ENCODE results near the gene EXOC7. TPM values are rescaled to one million over a fixed set of nuclear protein-coding genes. Genes with fewer than 3 reads are reported as not detected.
A peak's percentile ranks its signal among the peaks of the same experiment; 100 is the strongest.

The EXOC7 gene
- total RNA-seq, 1 experiment from 2014 or later: 126 TPM

DNA sequence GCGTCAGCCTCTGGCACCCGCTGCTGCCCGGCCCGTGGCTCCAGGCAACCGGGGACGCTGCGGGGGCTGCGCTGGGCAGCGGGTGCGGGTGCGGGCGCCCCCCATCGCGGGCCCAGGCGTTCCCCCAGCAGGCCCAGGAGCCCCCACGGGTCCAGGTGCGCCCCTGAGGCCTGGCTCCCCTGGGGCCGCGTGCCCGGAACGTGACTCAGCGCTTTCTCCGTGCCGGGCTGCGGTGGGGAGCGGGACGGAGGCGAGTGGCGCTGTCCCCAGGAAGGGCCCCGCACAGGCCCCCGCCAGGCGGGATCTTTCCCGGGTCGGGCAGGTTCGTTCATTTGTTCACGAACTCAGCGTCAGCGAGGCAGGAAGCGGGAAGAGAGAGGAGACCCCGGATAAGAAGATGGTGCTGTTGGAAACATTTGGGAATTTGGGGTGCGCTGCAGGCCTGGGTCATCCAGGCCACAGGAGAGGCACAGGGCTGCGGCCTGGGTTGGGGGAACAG, 18.4 kb upstream of the EXOC7 start (continued):
- TF ChIP-seq, protein P1, sequence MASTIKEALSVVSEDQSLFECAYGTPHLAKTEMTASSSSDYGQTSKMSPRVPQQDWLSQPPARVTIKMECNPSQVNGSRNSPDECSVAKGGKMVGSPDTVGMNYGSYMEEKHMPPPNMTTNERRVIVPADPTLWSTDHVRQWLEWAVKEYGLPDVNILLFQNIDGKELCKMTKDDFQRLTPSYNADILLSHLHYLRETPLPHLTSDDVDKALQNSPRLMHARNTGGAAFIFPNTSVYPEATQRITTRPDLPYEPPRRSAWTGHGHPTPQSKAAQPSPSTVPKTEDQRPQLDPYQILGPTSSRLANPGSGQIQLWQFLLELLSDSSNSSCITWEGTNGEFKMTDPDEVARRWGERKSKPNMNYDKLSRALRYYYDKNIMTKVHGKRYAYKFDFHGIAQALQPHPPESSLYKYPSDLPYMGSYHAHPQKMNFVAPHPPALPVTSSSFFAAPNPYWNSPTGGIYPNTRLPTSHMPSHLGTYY (CRISPR knock-in tag; IDR thresholded peaks at IDR 0.05): no peak
- TF ChIP-seq CREM (CRISPR knock-in tag; IDR thresholded peaks at IDR 0.05) (no peak), PRRX2 (CRISPR knock-in tag; IDR thresholded peaks at IDR 0.05) (no peak), RELA (CRISPR knock-in tag; IDR thresholded peaks at IDR 0.05; ENCODE audit: borderline replicate concordance) (peak; percentile 73; the same call in 1 of the 2 replicates), TEAD4 (CRISPR knock-in tag; IDR thresholded peaks at IDR 0.05) (no peak), ZNF219 (CRISPR knock-in tag; IDR thresholded peaks at IDR 0.05; ENCODE audit: borderline replicate concordance) (no peak), NFYB (CRISPR knock-in tag; conservative IDR thresholded peaks at IDR 0.05; ENCODE audit: low read depth) (peak; percentile 29; the same call in 1 of the 2 replicates)
- TF ChIP-seq, protein P2, sequence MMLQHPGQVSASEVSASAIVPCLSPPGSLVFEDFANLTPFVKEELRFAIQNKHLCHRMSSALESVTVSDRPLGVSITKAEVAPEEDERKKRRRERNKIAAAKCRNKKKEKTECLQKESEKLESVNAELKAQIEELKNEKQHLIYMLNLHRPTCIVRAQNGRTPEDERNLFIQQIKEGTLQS (CRISPR knock-in tag; conservative IDR thresholded peaks at IDR 0.05): no peak
- TF ChIP-seq, protein P3, sequence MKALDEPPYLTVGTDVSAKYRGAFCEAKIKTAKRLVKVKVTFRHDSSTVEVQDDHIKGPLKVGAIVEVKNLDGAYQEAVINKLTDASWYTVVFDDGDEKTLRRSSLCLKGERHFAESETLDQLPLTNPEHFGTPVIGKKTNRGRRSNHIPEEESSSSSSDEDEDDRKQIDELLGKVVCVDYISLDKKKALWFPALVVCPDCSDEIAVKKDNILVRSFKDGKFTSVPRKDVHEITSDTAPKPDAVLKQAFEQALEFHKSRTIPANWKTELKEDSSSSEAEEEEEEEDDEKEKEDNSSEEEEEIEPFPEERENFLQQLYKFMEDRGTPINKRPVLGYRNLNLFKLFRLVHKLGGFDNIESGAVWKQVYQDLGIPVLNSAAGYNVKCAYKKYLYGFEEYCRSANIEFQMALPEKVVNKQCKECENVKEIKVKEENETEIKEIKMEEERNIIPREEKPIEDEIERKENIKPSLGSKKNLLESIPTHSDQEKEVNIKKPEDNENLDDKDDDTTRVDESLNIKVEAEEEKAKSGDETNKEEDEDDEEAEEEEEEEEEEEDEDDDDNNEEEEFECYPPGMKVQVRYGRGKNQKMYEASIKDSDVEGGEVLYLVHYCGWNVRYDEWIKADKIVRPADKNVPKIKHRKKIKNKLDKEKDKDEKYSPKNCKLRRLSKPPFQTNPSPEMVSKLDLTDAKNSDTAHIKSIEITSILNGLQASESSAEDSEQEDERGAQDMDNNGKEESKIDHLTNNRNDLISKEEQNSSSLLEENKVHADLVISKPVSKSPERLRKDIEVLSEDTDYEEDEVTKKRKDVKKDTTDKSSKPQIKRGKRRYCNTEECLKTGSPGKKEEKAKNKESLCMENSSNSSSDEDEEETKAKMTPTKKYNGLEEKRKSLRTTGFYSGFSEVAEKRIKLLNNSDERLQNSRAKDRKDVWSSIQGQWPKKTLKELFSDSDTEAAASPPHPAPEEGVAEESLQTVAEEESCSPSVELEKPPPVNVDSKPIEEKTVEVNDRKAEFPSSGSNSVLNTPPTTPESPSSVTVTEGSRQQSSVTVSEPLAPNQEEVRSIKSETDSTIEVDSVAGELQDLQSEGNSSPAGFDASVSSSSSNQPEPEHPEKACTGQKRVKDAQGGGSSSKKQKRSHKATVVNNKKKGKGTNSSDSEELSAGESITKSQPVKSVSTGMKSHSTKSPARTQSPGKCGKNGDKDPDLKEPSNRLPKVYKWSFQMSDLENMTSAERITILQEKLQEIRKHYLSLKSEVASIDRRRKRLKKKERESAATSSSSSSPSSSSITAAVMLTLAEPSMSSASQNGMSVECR (CRISPR knock-in tag; IDR thresholded peaks at IDR 0.05; ENCODE audit: borderline replicate concordance): 0 out of 2 replicates have a peak, but pooled peaks have one; percentile 20

DNA sequence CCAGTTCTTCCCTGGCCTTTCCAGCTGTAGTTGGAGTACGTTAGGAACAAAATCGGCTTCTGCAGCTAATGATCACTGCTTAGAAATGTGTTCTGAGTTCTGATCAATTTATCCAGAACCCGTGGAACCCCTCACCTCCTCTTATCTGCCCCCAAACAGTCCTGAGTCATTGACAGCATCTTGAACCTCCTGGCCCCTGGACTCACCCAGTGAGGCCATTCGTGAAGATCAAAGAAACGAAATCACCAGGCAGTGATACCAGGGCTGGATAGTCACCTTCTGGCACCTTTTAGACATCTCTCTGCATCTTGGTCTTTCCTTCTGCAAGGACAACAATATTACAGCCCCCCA, 17.0 kb upstream of the EXOC7 start:
- Mint-ChIP-seq H3K4me1 (peaks cover 34% of the 10 kb centered on the region), H3K4me3 (no peak overlapping the region), H3K36me3 (no peaks in the 10 kb centered on the region), H3K9me3 (no peaks in the 10 kb centered on the region), H3K27me3 (ENCODE audit: low read depth) (no peaks in the 10 kb centered on the region; the same call in none of the 2 replicates), H3K27ac (peak overlapping the region; percentile 78)
- DNase-seq (ENCODE audit: low spot score) (no peak), ATAC-seq (no peak)
- POLR2A ChIA-PET: interaction anchor here (1.8 kb wide), 1 partner anchor 14 kb away, joined by 5 read pairs; no protein-coding TSS in a partner anchor
- TF ChIP-seq MXD4 (CRISPR knock-in tag; IDR thresholded peaks at IDR 0.05; ENCODE audit: borderline replicate concordance) (no peak), IRF2 (CRISPR knock-in tag; IDR thresholded peaks at IDR 0.05; ENCODE audit: borderline replicate concordance, low read depth) (no peak), FOXJ3 (CRISPR knock-in tag; IDR thresholded peaks at IDR 0.05; ENCODE audit: borderline replicate concordance) (no peak), ZNF121 (CRISPR knock-in tag; IDR thresholded peaks at IDR 0.05) (no peak), NFE2L1 (CRISPR knock-in tag; IDR thresholded peaks at IDR 0.05) (no peak)
- TF ChIP-seq, protein P4, sequence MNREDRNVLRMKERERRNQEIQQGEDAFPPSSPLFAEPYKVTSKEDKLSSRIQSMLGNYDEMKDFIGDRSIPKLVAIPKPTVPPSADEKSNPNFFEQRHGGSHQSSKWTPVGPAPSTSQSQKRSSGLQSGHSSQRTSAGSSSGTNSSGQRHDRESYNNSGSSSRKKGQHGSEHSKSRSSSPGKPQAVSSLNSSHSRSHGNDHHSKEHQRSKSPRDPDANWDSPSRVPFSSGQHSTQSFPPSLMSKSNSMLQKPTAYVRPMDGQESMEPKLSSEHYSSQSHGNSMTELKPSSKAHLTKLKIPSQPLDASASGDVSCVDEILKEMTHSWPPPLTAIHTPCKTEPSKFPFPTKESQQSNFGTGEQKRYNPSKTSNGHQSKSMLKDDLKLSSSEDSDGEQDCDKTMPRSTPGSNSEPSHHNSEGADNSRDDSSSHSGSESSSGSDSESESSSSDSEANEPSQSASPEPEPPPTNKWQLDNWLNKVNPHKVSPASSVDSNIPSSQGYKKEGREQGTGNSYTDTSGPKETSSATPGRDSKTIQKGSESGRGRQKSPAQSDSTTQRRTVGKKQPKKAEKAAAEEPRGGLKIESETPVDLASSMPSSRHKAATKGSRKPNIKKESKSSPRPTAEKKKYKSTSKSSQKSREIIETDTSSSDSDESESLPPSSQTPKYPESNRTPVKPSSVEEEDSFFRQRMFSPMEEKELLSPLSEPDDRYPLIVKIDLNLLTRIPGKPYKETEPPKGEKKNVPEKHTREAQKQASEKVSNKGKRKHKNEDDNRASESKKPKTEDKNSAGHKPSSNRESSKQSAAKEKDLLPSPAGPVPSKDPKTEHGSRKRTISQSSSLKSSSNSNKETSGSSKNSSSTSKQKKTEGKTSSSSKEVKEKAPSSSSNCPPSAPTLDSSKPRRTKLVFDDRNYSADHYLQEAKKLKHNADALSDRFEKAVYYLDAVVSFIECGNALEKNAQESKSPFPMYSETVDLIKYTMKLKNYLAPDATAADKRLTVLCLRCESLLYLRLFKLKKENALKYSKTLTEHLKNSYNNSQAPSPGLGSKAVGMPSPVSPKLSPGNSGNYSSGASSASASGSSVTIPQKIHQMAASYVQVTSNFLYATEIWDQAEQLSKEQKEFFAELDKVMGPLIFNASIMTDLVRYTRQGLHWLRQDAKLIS (CRISPR knock-in tag; IDR thresholded peaks at IDR 0.05; ENCODE audit: borderline replicate concordance): no peak
- TF ChIP-seq, protein P5, sequence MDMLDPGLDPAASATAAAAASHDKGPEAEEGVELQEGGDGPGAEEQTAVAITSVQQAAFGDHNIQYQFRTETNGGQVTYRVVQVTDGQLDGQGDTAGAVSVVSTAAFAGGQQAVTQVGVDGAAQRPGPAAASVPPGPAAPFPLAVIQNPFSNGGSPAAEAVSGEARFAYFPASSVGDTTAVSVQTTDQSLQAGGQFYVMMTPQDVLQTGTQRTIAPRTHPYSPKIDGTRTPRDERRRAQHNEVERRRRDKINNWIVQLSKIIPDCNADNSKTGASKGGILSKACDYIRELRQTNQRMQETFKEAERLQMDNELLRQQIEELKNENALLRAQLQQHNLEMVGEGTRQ (CRISPR knock-in tag; IDR thresholded peaks at IDR 0.05): no peak
- TF ChIP-seq, protein P6, sequence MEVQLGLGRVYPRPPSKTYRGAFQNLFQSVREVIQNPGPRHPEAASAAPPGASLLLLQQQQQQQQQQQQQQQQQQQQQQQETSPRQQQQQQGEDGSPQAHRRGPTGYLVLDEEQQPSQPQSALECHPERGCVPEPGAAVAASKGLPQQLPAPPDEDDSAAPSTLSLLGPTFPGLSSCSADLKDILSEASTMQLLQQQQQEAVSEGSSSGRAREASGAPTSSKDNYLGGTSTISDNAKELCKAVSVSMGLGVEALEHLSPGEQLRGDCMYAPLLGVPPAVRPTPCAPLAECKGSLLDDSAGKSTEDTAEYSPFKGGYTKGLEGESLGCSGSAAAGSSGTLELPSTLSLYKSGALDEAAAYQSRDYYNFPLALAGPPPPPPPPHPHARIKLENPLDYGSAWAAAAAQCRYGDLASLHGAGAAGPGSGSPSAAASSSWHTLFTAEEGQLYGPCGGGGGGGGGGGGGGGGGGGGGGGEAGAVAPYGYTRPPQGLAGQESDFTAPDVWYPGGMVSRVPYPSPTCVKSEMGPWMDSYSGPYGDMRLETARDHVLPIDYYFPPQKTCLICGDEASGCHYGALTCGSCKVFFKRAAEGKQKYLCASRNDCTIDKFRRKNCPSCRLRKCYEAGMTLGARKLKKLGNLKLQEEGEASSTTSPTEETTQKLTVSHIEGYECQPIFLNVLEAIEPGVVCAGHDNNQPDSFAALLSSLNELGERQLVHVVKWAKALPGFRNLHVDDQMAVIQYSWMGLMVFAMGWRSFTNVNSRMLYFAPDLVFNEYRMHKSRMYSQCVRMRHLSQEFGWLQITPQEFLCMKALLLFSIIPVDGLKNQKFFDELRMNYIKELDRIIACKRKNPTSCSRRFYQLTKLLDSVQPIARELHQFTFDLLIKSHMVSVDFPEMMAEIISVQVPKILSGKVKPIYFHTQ (CRISPR knock-in tag; IDR thresholded peaks at IDR 0.05): no peak
- CTCF ChIA-PET: interaction anchor here (0.6 to 10.4 kb wide), 25 partner anchors 13 to 179 kb away, joined by 3 to 176 read pairs (median 5); partner anchors contain the start of genes EXOC7, FOXJ1 and UBALD2

Data from WTC11 (cell line).